ENCODE data around the gene CORO7. TPM values are rescaled to one million over a fixed set of nuclear protein-coding genes. Genes with fewer than 3 reads are reported as not detected.

Gene CORO7
- total RNA-seq, 4 donors from 2014 or later = 46.8 to 330 (median 58.1) TPM

- Histone ChIP-seq H3K9me3 (no peaks in the 10 kb centered on the region), H3K4me3 (no peak overlapping the region), H3K4me1 (no peaks in the 10 kb centered on the region), H3K27ac (no peak overlapping the region), H3K27me3 (no peaks in the 10 kb centered on the region), H3K36me3 (peaks cover 0 to 7% (median 0%) of the 10 kb centered on the region in 4 donors)
- intact Hi-C loops (cut with DNase I; ENCODE audit: low total_unique reads) = loop anchor here (1.0 to 10.0 kb wide), 2 partner anchors 43 to 736 kb away; partner anchors contain the start of gene EEF2KMT
- WGBS, 2 donors (ENCODE audit: low coverage in 1 of 2) = 58 to 67% methylated on average over 3 to 17 of the region's 19 CpGs
- TF ChIP-seq, protein P1, sequence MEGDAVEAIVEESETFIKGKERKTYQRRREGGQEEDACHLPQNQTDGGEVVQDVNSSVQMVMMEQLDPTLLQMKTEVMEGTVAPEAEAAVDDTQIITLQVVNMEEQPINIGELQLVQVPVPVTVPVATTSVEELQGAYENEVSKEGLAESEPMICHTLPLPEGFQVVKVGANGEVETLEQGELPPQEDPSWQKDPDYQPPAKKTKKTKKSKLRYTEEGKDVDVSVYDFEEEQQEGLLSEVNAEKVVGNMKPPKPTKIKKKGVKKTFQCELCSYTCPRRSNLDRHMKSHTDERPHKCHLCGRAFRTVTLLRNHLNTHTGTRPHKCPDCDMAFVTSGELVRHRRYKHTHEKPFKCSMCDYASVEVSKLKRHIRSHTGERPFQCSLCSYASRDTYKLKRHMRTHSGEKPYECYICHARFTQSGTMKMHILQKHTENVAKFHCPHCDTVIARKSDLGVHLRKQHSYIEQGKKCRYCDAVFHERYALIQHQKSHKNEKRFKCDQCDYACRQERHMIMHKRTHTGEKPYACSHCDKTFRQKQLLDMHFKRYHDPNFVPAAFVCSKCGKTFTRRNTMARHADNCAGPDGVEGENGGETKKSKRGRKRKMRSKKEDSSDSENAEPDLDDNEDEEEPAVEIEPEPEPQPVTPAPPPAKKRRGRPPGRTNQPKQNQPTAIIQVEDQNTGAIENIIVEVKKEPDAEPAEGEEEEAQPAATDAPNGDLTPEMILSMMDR (IDR thresholded peaks at IDR 0.05) = peak; percentile 92 to 97 (median 96)
- no peak for TF ChIP-seq EP300 (IDR thresholded peaks at IDR 0.05; ENCODE audit: low read depth)
- DNase-seq = peak; percentile 59
- in situ Hi-C loops (cut with MboI; ENCODE audit: low pct_ligation_motif_present in 1 of 4, low pct_unique_long_range_greater_than_20kb in 1 of 4, low sequenced_read_pairs in 3 of 4) = loop anchor here in 2 of 4 donors (10.0 kb wide), 2 partner anchors 46 to 56 kb away; partner anchors contain the start of gene CORO7 (in 1 of the 2)
Observed at GRCh38 chr16:4358831-4359561, 57.4 kb downstream of the CORO7 start.

DNA sequence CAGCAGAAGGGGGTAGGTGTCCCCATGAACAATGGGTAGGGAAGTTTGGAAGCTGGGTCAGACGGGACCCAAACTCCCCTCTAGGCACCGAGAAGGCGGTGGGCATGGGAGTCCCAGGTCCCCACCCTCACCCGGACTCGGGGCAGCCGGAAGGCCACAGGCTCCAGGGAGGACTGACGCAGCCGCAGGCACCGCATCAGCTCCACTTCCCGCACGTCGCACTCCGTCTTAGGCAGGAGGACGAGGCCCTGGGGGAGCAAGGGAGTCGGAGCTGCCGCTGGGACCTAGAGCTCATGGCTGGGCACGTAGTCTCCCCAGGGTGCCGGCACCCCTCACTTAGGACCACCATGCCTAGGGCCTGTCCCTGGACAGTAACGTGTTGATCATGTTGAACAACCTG lies 58.2 kb downstream of the CORO7 start:
- intact Hi-C loops (cut with DNase I; ENCODE audit: low total_unique reads) = loop anchor here (10.0 kb wide), 1 partner anchor 737 kb away; the partner anchor contains the start of gene EEF2KMT
- Histone ChIP-seq H3K36me3 (peaks cover 0 to 1% (median 0%) of the 10 kb centered on the region in 4 donors), H3K4me1 (no peaks in the 10 kb centered on the region), H3K9me3 (no peaks in the 10 kb centered on the region), H3K4me3 (no peak overlapping the region), H3K27ac (no peak overlapping the region), H3K27me3 (no peaks in the 10 kb centered on the region)
- 96 to 100% methylated on average over 1 to 19 of the region's 19 CpGs for WGBS, 2 donors (ENCODE audit: low coverage in 1 of 2)
- in situ Hi-C loops (cut with MboI; ENCODE audit: low pct_ligation_motif_present in 1 of 4, low pct_unique_long_range_greater_than_20kb in 1 of 4, low sequenced_read_pairs in 3 of 4) = loop anchor here in 2 of 4 donors (10.0 kb wide), 2 partner anchors 47 to 57 kb away; partner anchors contain the start of gene CORO7 (in 1 of the 2)
- TF ChIP-seq EP300 (IDR thresholded peaks at IDR 0.05; ENCODE audit: low read depth) (no peak), POLR2AphosphoS5 (IDR thresholded peaks at IDR 0.05) (no peak), POLR2A (IDR thresholded peaks at IDR 0.05) (no peak)
- TF ChIP-seq, protein P1 (IDR thresholded peaks at IDR 0.05) = no peak
- no peak for DNase-seq

DNA sequence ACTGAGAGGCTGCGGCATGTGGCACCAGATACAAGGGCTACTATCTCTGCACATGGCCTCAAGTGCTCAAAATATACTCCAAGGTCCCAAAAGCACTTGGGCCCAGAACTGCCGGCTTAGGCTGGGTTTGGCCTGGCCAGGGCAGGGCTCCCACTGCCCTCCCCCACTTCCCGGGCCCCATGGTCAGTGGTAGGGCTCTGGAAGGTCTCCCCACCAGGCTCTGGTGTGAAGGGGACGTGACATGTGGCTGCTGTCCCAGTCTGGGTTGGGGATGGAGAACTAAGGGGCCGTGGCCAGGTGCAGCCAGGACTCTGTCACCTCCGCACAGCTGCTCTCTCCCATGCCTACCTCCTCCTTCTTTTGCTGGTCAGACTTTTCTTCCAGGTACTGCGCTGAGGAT lies 59.6 kb downstream of the CORO7 start:
- in situ Hi-C loops (cut with MboI; ENCODE audit: low pct_ligation_motif_present in 1 of 4, low pct_unique_long_range_greater_than_20kb in 1 of 4, low sequenced_read_pairs in 3 of 4) = loop anchor here in 2 of 4 donors (10.0 kb wide), 2 partner anchors 48 to 58 kb away; partner anchors contain the start of gene CORO7 (in 1 of the 2)
- no peak overlapping the region for H3K27ac ChIP-seq
- H3K4me3 ChIP-seq = no peak overlapping the region
- TF ChIP-seq, protein P1 (IDR thresholded peaks at IDR 0.05) = no peak
- TF ChIP-seq POLR2AphosphoS5 (IDR thresholded peaks at IDR 0.05) (no peak), EP300 (IDR thresholded peaks at IDR 0.05; ENCODE audit: low read depth) (no peak), POLR2A (IDR thresholded peaks at IDR 0.05) (no peak)
- no peaks in the 10 kb centered on the region for H3K4me1 ChIP-seq
- 95% methylated on average over 7 of the region's 7 CpGs; no CpG with 5 or more reads in 1 of the 2 donors for WGBS, 2 donors (ENCODE audit: low coverage in 1 of 2)
- H3K36me3 ChIP-seq = no peaks in the 10 kb centered on the region
- intact Hi-C loops (cut with DNase I; ENCODE audit: low total_unique reads) = loop anchor here (10.0 kb wide), 1 partner anchor 738 kb away; the partner anchor contains the start of gene EEF2KMT
- no peak for DNase-seq
- H3K27me3 ChIP-seq = no peaks in the 10 kb centered on the region
- no peaks in the 10 kb centered on the region for H3K9me3 ChIP-seq

All from transverse colon (tissue), 4 donors.